Measurements from ENCODE around the gene HIP1.
"Not testable (repeated sequence)": the region's sequence is repeated elsewhere in the genome, so short reads cannot be mapped to it uniquely, and the experiment has no call there.

The HIP1 gene

GRCh38 chr7:75527224-75527722 is 211.5 kb downstream of the HIP1 start:
- not testable (repeated sequence) for ATAC-seq
- H3K36me3 Mint-ChIP-seq (ENCODE audit: low read depth) = peaks cover 37% of the 10 kb centered on the region

GRCh38 chr7:75521727-75522126 is 217.0 kb downstream of the HIP1 start:
- H3K4me3 Mint-ChIP-seq, ATAC-seq, H3K9me3 Mint-ChIP-seq, H3K27me3 Mint-ChIP-seq, H3K27ac Mint-ChIP-seq, DNase-seq: not testable (repeated sequence)
- Mint-ChIP-seq H3K4me1 (peaks cover 19% of the 10 kb centered on the region), H3K36me3 (ENCODE audit: low read depth) (peaks cover 58% of the 10 kb centered on the region)

More at GRCh38 chr7:75527224-75527722, 211.5 kb downstream of the HIP1 start:
- H3K27ac Mint-ChIP-seq = peak overlapping the region; percentile 89
- peak; percentile 16 for DNase-seq
- not testable (repeated sequence) for H3K9me3 Mint-ChIP-seq, H3K27me3 Mint-ChIP-seq
- peaks cover 28% of the 10 kb centered on the region for H3K4me1 Mint-ChIP-seq
- H3K4me3 Mint-ChIP-seq = peak overlapping the region; percentile 94

GRCh38 chr7:75518842-75519241 is 219.9 kb downstream of the HIP1 start:
- H3K27me3 Mint-ChIP-seq, H3K9me3 Mint-ChIP-seq, ATAC-seq, DNase-seq, H3K4me1 Mint-ChIP-seq, H3K27ac Mint-ChIP-seq, H3K4me3 Mint-ChIP-seq: not testable (repeated sequence)
- peaks cover 43% of the 10 kb centered on the region for H3K36me3 Mint-ChIP-seq (ENCODE audit: low read depth)

- ATAC-seq; DNase-seq; H3K9me3 Mint-ChIP-seq; H3K4me1 Mint-ChIP-seq; H3K27ac Mint-ChIP-seq; H3K27me3 Mint-ChIP-seq; H3K36me3 Mint-ChIP-seq (ENCODE audit: low read depth); H3K4me3 Mint-ChIP-seq: not testable (repeated sequence)
These were observed 229.7 kb downstream of the HIP1 start for GRCh38 chr7:75509033-75509432.

- not testable (repeated sequence) for H3K36me3 Mint-ChIP-seq (ENCODE audit: low read depth); DNase-seq; H3K4me3 Mint-ChIP-seq
These were observed 246.7 kb downstream of the HIP1 start, which contains the start of gene SPDYE5 for GRCh38 chr7:75492020-75492419. TSS of gene SPDYE5 (plus strand) at chr7:75492320. CDS start at chr7:75494048, 1,728 bp downstream.

GRCh38 chr7:75485979-75486643 is 252.6 kb downstream of the HIP1 start, which contains the start of gene POM121C:
TSS of gene POM121C (minus strand) at chr7:75486299. CDS start at chr7:75441496, 44,803 bp downstream.
- peak within 1 kb of the TSS; percentile 85 for H3K27ac Mint-ChIP-seq
- H3K4me1 Mint-ChIP-seq = peaks cover 12% of the 10 kb centered on the region
- DNase-seq = peak; percentile 91
- H3K9me3 Mint-ChIP-seq; H3K27me3 Mint-ChIP-seq; H3K36me3 Mint-ChIP-seq (ENCODE audit: low read depth): not testable (repeated sequence)
- ATAC-seq = peak; percentile 100
- H3K4me3 Mint-ChIP-seq = peak within 1 kb of the TSS; percentile 95

More at GRCh38 chr7:75492020-75492419, 246.7 kb downstream of the HIP1 start, which contains the start of gene SPDYE5:
- not testable (repeated sequence) for H3K9me3 Mint-ChIP-seq, H3K4me1 Mint-ChIP-seq, H3K27ac Mint-ChIP-seq, H3K27me3 Mint-ChIP-seq, ATAC-seq

- H3K4me1 Mint-ChIP-seq = peaks cover 12% of the 10 kb centered on the region
- not testable (repeated sequence) for ATAC-seq; H3K9me3 Mint-ChIP-seq; H3K36me3 Mint-ChIP-seq (ENCODE audit: low read depth); H3K27me3 Mint-ChIP-seq
- peak overlapping the region; percentile 85 for H3K27ac Mint-ChIP-seq
- peak; percentile 2 for DNase-seq
- peak overlapping the region; percentile 95 for H3K4me3 Mint-ChIP-seq
These were observed 253.3 kb downstream of the HIP1 start for GRCh38 chr7:75485355-75485978.

All from activated naive CD8-positive, alpha-beta T cell treated with anti-CD3 and anti-CD28 coated beads, Interleukin-2, amount 50 U/mL, for 24 hours (primary cell).